Stomach (tissue), 9 donors: Measurements from ENCODE around the gene NPC1L1. TPM values are rescaled to one million over a fixed set of nuclear protein-coding genes. Genes with fewer than 3 reads are reported as not detected.

Source experiments
- DNase-seq, 2 donors: peaks; one replicate each; pipeline versions ENCODE4 v3.0.0 to v3.0.0-alpha.2; 2013 to 2019
- H3K27ac ChIP-seq, 5 donors: fragments of 200-600 bp in 4 of 5; sonication (generic) in 4 of 5; one replicate each; pipeline ENCODE4 v1.5.1; 2013 to 2019; ENCODE audit warnings: mild to moderate bottlenecking in 1 of 5, moderate library complexity in 1 of 5
- H3K27me3 ChIP-seq, 3 donors: fragments of 200-600 bp; sonication (generic); one replicate each; pipeline ENCODE4 v1.5.1; 2017 to 2019; ENCODE audit warnings: mixed run types in 1 of 3
- H3K36me3 ChIP-seq, 4 donors: fragments of 200-600 bp; sonication (generic); 1 replicate in 3 of 4; 2 replicates in 1 of 4; pipeline ENCODE4 v1.5.1; 2016 to 2019
- H3K4me1 ChIP-seq, 4 donors: fragments of 200-600 bp; sonication (generic); one replicate each; pipeline ENCODE4 v1.5.1; 2016 to 2019
- H3K4me3 ChIP-seq, 4 donors: fragments of 200-600 bp; sonication (generic) in 3 of 4; one replicate each; pipeline ENCODE4 v1.5.1; 2016 to 2019; ENCODE audit warnings: mild to moderate bottlenecking in 1 of 4
- H3K9me3 ChIP-seq, 4 donors: fragments of 200-600 bp; sonication (generic); one replicate each; pipeline ENCODE4 v1.5.1; 2016 to 2019
- EP300 ChIP-seq: sonication (generic); formaldehyde crosslinking; IDR thresholded peaks from one replicate; pipeline ENCODE4 v1.6.1; 2017; ENCODE audit warnings: antibody characterized with exemption
- POLR2A ChIP-seq, 4 donors: fragments of 450-650 bp; IDR thresholded peaks; one replicate each; pipeline ENCODE4 v1.6.1; 2016; ENCODE audit warnings: antibody characterized with exemption in 4 of 4, control low read depth in 2 of 4, mild to moderate bottlenecking in 1 of 4, moderate library complexity in 1 of 4
- POLR2AphosphoS5 ChIP-seq, 3 donors: sonication (generic); formaldehyde crosslinking; IDR thresholded peaks; one replicate each; pipeline ENCODE4 v1.6.1; 2016; ENCODE audit warnings: antibody characterized with exemption in 3 of 3
- WGBS, 5 donors: extraction: QIAGEN DNeasy Blood & Tissue Kit in 3 of 5; methylation state at CpG; one replicate each; pipeline versions ENCODE4 v1.1.5 to v1.1.7; 2013 to 2018; 5-methylcytosine and 5-hydroxymethylcytosine counted together
- intact Hi-C: fragments of 100-400 bp; cut with DNase I; formaldehyde crosslinking; loops from one replicate; pipeline ENCODE4 v1.15.1; 2023; ENCODE audit warnings: low total_unique reads
- polyA plus RNA-seq, 3 donors: library from polyadenylated mRNA; stranded (reverse); fragments of 200-250 nt; gene quantifications; one replicate each; pipeline ENCODE4 v1.2.3, GENCODE V29; 2013
- total RNA-seq, 5 donors: library from RNA; depleted of rRNA; stranded (reverse); fragments of >200 nt; gene quantifications; one replicate each; pipeline versions ENCODE4 v1.1.0 to v1.2.3, GENCODE V29; 2014 to 2016
- TF ChIP-seq, protein P1 (sequence below), 7 experiments: fragments of 450-650 bp in 4 of 7; fragments of 200-600 bp in 3 of 7; sonication (generic) in 3 of 7; IDR thresholded peaks; one replicate each; pipeline ENCODE4 v1.5.1; 2016 to 2019; ENCODE audit warnings: antibody characterized with exemption in 7 of 7, control low read depth in 2 of 7, mild to moderate bottlenecking in 1 of 7
- donor health status: healthy with polysubstance abuse.
- donor health status: Bipolar disorder and iron deficiency.
- donor health status: healthy.

NPC1L1 gene
- total and polyA plus RNA-seq, 8 donors = 0.12 to 4.9 (median 1.1) TPM; not detected in 3

GRCh38 chr7:44576228-44576627 lies 35.1 kb upstream of the NPC1L1 start:
- H3K27me3 ChIP-seq = no peaks in the 10 kb centered on the region
- no peak overlapping the region for H3K27ac ChIP-seq
- peaks cover 27 to 55% (median 48%) of the 10 kb centered on the region in 4 donors for H3K4me1 ChIP-seq
- peaks cover 37 to 67% (median 61%) of the 10 kb centered on the region in 4 donors for H3K36me3 ChIP-seq
- intact Hi-C loops = no loop called here
- H3K4me3 ChIP-seq = no peak overlapping the region
- TF ChIP-seq, protein P1, sequence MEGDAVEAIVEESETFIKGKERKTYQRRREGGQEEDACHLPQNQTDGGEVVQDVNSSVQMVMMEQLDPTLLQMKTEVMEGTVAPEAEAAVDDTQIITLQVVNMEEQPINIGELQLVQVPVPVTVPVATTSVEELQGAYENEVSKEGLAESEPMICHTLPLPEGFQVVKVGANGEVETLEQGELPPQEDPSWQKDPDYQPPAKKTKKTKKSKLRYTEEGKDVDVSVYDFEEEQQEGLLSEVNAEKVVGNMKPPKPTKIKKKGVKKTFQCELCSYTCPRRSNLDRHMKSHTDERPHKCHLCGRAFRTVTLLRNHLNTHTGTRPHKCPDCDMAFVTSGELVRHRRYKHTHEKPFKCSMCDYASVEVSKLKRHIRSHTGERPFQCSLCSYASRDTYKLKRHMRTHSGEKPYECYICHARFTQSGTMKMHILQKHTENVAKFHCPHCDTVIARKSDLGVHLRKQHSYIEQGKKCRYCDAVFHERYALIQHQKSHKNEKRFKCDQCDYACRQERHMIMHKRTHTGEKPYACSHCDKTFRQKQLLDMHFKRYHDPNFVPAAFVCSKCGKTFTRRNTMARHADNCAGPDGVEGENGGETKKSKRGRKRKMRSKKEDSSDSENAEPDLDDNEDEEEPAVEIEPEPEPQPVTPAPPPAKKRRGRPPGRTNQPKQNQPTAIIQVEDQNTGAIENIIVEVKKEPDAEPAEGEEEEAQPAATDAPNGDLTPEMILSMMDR (IDR thresholded peaks at IDR 0.05) = no peak
- no peak for TF ChIP-seq EP300
- no peak for TF ChIP-seq POLR2A (IDR thresholded peaks at IDR 0.05)
- WGBS, 5 donors = 64 to 77% (median 75%) methylated on average over 2 of the region's 2 CpGs
- no peaks in the 10 kb centered on the region for H3K9me3 ChIP-seq
- DNase-seq = no peak

GRCh38 chr7:44575054-44575453 lies 33.9 kb upstream of the NPC1L1 start:
- Histone ChIP-seq H3K4me3 (no peak overlapping the region), H3K36me3 (peaks cover 47 to 72% (median 65%) of the 10 kb centered on the region in 4 donors), H3K4me1 (peaks cover 15 to 51% (median 37%) of the 10 kb centered on the region in 4 donors), H3K27ac (peak overlapping the region in 2 of 5 donors; percentile 92 to 93), H3K27me3 (no peaks in the 10 kb centered on the region), H3K9me3 (no peaks in the 10 kb centered on the region)
- intact Hi-C loops = no loop called here
- TF ChIP-seq POLR2A (IDR thresholded peaks at IDR 0.05) (no peak), POLR2AphosphoS5 (IDR thresholded peaks at IDR 0.05) (no peak)
- TF ChIP-seq, protein P1 (IDR thresholded peaks at IDR 0.05) = no peak
- DNase-seq = no peak

DNA sequence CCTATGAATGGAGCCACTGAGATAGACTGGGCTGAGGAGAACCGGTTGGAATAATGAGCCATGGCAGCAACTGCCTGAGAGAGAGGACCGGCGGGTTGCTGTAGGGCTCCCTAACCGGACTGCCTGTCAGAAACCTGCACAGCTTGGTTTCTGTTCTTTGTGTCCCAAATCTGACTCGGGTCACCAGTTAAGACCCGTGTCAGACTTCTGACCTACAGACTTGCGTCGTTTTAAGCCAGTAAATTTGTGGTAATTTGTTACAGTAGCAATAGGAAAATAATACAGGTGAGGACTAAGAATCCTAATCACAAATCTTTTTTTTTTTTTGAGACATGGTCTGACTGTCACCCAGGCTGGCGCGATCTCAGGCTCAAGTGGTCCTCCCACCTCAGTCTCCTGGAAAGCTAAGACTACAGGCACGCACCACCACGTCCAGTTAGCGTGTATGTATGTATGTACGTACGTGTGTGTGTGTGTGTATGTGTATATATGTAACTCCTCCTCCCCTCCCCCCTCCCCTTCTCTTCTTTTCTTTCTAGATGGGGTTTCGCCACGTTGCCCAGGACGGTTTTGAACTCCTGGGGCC lies 33.2 kb upstream of the NPC1L1 start:
- DNase-seq = no peak
- intact Hi-C loops = no loop called here

GRCh38 chr7:44573464-44574286 lies 32.5 kb upstream of the NPC1L1 start, which contains the start of gene DDX56:
Gene DDX56 (minus strand): TSS chr7:44573908. CDS start chr7:44573895, 13 bp downstream.
- Histone ChIP-seq H3K4me3 (peak within 1 kb of the TSS; percentile 67 to 93 (median 87)), H3K27me3 (no peaks in the 10 kb centered on the region), H3K27ac (peak within 1 kb of the TSS; percentile 81 to 93 (median 91)), H3K9me3 (no peaks in the 10 kb centered on the region), H3K4me1 (peaks cover 15 to 38% (median 27%) of the 10 kb centered on the region in 4 donors), H3K36me3 (peaks cover 47 to 72% (median 65%) of the 10 kb centered on the region in 4 donors)
- peak; percentile 96 to 98 for DNase-seq
- TF ChIP-seq POLR2A (IDR thresholded peaks at IDR 0.05) (peak in 2 of 4 donors; percentile 10 to 65), POLR2AphosphoS5 (IDR thresholded peaks at IDR 0.05) (peak; percentile 86 to 99 (median 94)), EP300 (no peak)
- TF ChIP-seq, protein P1 (IDR thresholded peaks at IDR 0.05) = no peak
- 0 to 1% (median 0%) methylated on average over 30 to 74 of the region's 74 CpGs for WGBS, 5 donors
- intact Hi-C loops = no loop called here

More for the DNA sequence above, 33.2 kb upstream of the NPC1L1 start:
- Histone ChIP-seq H3K4me1 (peaks cover 15 to 44% (median 30%) of the 10 kb centered on the region in 4 donors), H3K4me3 (peak overlapping the region; percentile 67 to 93 (median 87)), H3K27me3 (no peaks in the 10 kb centered on the region), H3K27ac (peak overlapping the region; percentile 81 to 93 (median 91)), H3K9me3 (no peaks in the 10 kb centered on the region), H3K36me3 (peaks cover 47 to 72% (median 65%) of the 10 kb centered on the region in 4 donors)
- TF ChIP-seq POLR2A (IDR thresholded peaks at IDR 0.05) (no peak), POLR2AphosphoS5 (IDR thresholded peaks at IDR 0.05) (no peak), EP300 (no peak)
- TF ChIP-seq, protein P1 (IDR thresholded peaks at IDR 0.05) = no peak
- WGBS, 5 donors = 16 to 43% (median 23%) methylated on average over 14 to 18 of the region's 18 CpGs
